ENCODE data around the gene CUBN. TPM values are rescaled to one million over a fixed set of nuclear protein-coding genes. Genes with fewer than 3 reads are reported as not detected.

CUBN gene
- total RNA-seq, 2 donors from 2014 or later = 2.6 to 3.6 TPM

DNA sequence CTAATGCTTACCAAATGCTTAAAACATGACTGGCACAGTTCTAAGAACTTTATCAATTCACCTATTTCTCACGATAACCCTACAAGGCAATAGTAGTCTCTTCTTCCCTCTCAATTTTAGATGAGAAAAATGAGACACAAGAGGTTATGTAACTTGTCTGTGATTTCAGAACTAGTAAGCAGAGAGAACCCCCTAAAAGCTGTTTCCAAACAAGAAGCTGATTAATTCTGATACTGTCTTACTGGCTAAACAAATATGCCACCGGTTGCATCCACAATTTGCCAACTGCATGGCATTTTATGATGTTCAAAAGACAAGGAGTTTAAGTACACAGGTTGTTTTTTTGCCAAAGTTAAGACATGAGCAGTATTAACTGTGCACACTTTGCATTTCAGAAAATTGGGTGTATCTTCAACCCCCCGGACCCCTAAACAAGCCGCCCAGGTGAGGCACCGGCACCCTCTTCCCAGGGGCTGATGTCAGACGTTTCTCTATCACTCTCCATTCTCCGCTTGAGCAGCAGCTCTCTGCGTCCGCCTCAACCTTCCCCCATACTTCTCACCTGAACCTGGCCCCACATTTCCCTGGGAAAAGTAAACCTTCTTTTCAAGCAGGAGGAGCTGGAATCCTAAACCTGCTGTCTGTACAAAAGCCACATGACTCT lies 334.1 kb downstream of the CUBN start:
- H3K27me3 ChIP-seq = no peaks in the 10 kb centered on the region
- peaks cover 9% of the 10 kb centered on the region for H3K4me1 ChIP-seq
- ATAC-seq = no peak
- intact Hi-C loops (cut with DNase I) = no loop called here
- TF ChIP-seq, protein P1, sequence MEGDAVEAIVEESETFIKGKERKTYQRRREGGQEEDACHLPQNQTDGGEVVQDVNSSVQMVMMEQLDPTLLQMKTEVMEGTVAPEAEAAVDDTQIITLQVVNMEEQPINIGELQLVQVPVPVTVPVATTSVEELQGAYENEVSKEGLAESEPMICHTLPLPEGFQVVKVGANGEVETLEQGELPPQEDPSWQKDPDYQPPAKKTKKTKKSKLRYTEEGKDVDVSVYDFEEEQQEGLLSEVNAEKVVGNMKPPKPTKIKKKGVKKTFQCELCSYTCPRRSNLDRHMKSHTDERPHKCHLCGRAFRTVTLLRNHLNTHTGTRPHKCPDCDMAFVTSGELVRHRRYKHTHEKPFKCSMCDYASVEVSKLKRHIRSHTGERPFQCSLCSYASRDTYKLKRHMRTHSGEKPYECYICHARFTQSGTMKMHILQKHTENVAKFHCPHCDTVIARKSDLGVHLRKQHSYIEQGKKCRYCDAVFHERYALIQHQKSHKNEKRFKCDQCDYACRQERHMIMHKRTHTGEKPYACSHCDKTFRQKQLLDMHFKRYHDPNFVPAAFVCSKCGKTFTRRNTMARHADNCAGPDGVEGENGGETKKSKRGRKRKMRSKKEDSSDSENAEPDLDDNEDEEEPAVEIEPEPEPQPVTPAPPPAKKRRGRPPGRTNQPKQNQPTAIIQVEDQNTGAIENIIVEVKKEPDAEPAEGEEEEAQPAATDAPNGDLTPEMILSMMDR (IDR thresholded peaks at IDR 0.05) = no peak
- no peak for TF ChIP-seq POLR2A (IDR thresholded peaks at IDR 0.05)
- WGBS, 2 donors = 79 to 83% methylated on average over 9 of the region's 9 CpGs
- no peaks in the 10 kb centered on the region for H3K9me3 ChIP-seq
- H3K36me3 ChIP-seq (replicated peaks in 1 of 2; ENCODE audit: insufficient read depth in 1 of 2, low read depth in 2 of 2) = no peaks in the 10 kb centered on the region
- DNase-seq = no peak
- no peak overlapping the region for H3K27ac ChIP-seq
- no peak overlapping the region for H3K4me3 ChIP-seq

DNA sequence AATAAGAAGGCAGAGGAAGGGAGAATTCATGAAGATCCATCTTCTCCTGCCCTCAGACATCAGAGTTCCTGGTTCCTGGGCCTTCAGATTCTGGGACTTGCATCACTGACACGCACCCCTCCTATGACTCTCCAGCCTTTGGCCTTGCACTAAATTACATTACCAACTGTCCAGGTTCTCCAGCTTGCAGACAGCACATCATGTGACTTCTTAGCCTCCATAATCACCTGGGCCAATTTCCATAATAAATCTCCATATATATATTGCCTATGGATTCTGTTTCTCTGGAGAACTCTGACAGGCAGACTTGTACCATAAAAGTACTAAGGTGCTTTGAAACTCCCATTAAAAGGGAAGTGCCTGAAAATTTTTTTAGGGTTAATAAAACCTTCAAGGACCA lies 335.6 kb downstream of the CUBN start:
- intact Hi-C loops (cut with DNase I) = no loop called here
- Histone ChIP-seq H3K4me3 (no peak overlapping the region), H3K4me1 (peaks cover under 1% of the 10 kb centered on the region), H3K9me3 (no peaks in the 10 kb centered on the region), H3K27ac (no peak overlapping the region), H3K36me3 (replicated peaks in 1 of 2; ENCODE audit: insufficient read depth in 1 of 2, low read depth in 2 of 2) (no peaks in the 10 kb centered on the region), H3K27me3 (no peaks in the 10 kb centered on the region)
- DNase-seq (no peak), ATAC-seq (no peak)
- WGBS, 2 donors = 91 to 100% methylated on average over 1 of the region's 1 CpG
- no peak for TF ChIP-seq POLR2A (IDR thresholded peaks at IDR 0.05)
- TF ChIP-seq, protein P1 (IDR thresholded peaks at IDR 0.05) = no peak

GRCh38 chr10:16792675-16793074 lies 336.9 kb downstream of the CUBN start:
- no peaks in the 10 kb centered on the region for H3K36me3 ChIP-seq (replicated peaks in 1 of 2; ENCODE audit: insufficient read depth in 1 of 2, low read depth in 2 of 2)
- H3K27ac ChIP-seq = no peak overlapping the region
- TF ChIP-seq, protein P1 (IDR thresholded peaks at IDR 0.05) = no peak
- no peak for TF ChIP-seq POLR2A (IDR thresholded peaks at IDR 0.05)
- no peaks in the 10 kb centered on the region for H3K27me3 ChIP-seq
- H3K4me1 ChIP-seq = no peaks in the 10 kb centered on the region
- H3K9me3 ChIP-seq = no peaks in the 10 kb centered on the region
- 84 to 88% methylated on average over 8 of the region's 8 CpGs for WGBS, 2 donors
- intact Hi-C loops (cut with DNase I) = no loop called here
- DNase-seq (no peak), ATAC-seq (no peak)
- H3K4me3 ChIP-seq = no peak overlapping the region

DNA sequence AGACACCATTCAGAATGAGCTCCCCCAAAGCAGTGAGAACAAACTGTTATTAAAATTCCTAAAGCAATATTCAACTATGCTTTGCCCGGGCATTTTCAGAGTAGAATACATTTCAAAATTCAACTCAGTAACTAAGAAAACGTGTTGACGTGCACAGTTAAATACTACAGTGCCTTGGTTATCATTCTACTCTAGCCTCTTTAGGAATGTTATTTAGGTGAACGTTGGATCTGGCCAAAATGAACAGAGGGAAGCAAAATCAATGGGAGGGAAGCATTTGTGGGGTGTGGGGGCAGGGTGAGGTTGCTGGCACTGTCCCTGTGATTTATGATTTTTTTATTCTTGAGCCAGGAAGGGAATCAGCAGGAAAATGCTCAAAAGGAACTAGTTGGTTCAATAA lies 339.8 kb downstream of the CUBN start:
- Histone ChIP-seq H3K4me3 (no peak overlapping the region), H3K27me3 (no peaks in the 10 kb centered on the region), H3K4me1 (no peaks in the 10 kb centered on the region), H3K9me3 (no peaks in the 10 kb centered on the region), H3K27ac (no peak overlapping the region), H3K36me3 (replicated peaks in 1 of 2; ENCODE audit: insufficient read depth in 1 of 2, low read depth in 2 of 2) (no peaks in the 10 kb centered on the region)
- intact Hi-C loops (cut with DNase I) = no loop called here
- DNase-seq = no peak
- no peak for ATAC-seq
- TF ChIP-seq, protein P1 (IDR thresholded peaks at IDR 0.05) = no peak
- no peak for TF ChIP-seq POLR2A (IDR thresholded peaks at IDR 0.05)
- WGBS, 2 donors = 56 to 64% methylated on average over 4 of the region's 4 CpGs

DNA sequence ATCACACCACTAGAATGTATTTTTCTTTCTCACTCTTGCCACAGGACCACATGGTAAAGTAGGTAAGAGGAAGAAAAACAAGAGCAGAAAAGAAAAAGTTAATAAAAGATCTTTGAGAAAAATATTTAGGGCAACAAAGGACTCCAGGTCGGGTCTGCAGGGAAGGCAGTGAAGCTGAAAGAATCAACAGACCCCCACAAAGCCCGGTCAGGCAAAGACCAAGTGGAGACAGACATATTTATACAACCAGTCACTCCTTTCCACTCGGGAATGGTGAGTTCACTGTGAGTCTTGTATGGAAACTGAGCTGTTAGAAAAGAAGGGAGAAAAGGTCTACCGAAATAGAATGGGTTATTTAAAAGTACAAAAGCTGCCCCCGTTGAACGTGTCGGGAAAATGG lies 340.4 kb downstream of the CUBN start:
- DNase-seq (no peak), ATAC-seq (no peak)
- H3K4me1 ChIP-seq = no peaks in the 10 kb centered on the region
- H3K9me3 ChIP-seq = no peaks in the 10 kb centered on the region
- no peak overlapping the region for H3K27ac ChIP-seq
- no peaks in the 10 kb centered on the region for H3K27me3 ChIP-seq
- H3K4me3 ChIP-seq = no peak overlapping the region
- intact Hi-C loops (cut with DNase I) = no loop called here
- 78 to 86% methylated on average over 7 of the region's 7 CpGs for WGBS, 2 donors
- TF ChIP-seq, protein P1 (IDR thresholded peaks at IDR 0.05) = no peak
- no peak for TF ChIP-seq POLR2A (IDR thresholded peaks at IDR 0.05)
- H3K36me3 ChIP-seq (replicated peaks in 1 of 2; ENCODE audit: insufficient read depth in 1 of 2, low read depth in 2 of 2) = no peaks in the 10 kb centered on the region
